Stimulated activated CD8-positive, alpha-beta memory T cell treated with anti-CD3 and anti-CD28 coated beads, Interleukin-15, amount 100 ng/mL, for 1 hour (primary cell): ENCODE data around the gene LRRC55.
"Not testable (repeated sequence)": the region's sequence is repeated elsewhere in the genome, so short reads cannot be mapped to it uniquely, and the experiment has no call there.

Experiments used
- DNase-seq: peaks from one replicate; pipeline ENCODE4 v3.0.0-alpha.2; 2020; ENCODE audit warnings: low read depth

Gene LRRC55

GRCh38 chr11:57161351-57161750, 20.4 kb upstream of the LRRC55 start:
- DNase-seq, result no peak

- DNase-seq, result no peak
Measured at GRCh38 chr11:57162179-57162898, 19.4 kb upstream of the LRRC55 start.

GRCh38 chr11:57163160-57163868, 18.4 kb upstream of the LRRC55 start:
- DNase-seq, result no peak

GRCh38 chr11:57164317-57164716, 17.4 kb upstream of the LRRC55 start:
- DNase-seq, result no peak

GRCh38 chr11:57167125-57167846, 14.5 kb upstream of the LRRC55 start:
- no peak for DNase-seq

GRCh38 chr11:57169732-57170313, 11.9 kb upstream of the LRRC55 start:
- not testable (repeated sequence) for DNase-seq

GRCh38 chr11:57172031-57172430, 9.7 kb upstream of the LRRC55 start:
- no peak for DNase-seq

GRCh38 chr11:57174656-57175055, 7.1 kb upstream of the LRRC55 start:
- DNase-seq, result no peak

GRCh38 chr11:57175478-57175877, 6.3 kb upstream of the LRRC55 start:
- DNase-seq, result no peak

- DNase-seq, result no peak
Measured at GRCh38 chr11:57178334-57178733, 3.4 kb upstream of the LRRC55 start.

GRCh38 chr11:57179681-57180080, 2.1 kb upstream of the LRRC55 start:
- no peak for DNase-seq

GRCh38 chr11:57180081-57180561, 1.6 kb upstream of the LRRC55 start:
- DNase-seq, result no peak

- DNase-seq, result no peak
Measured at GRCh38 chr11:57180964-57181363, 789 bp upstream of the LRRC55 start.

- DNase-seq, result no peak
Measured at GRCh38 chr11:57182896-57183295, 1.1 kb downstream of the LRRC55 start.

- no peak for DNase-seq
Measured at GRCh38 chr11:57190548-57190947, 8.8 kb downstream of the LRRC55 start.

- no peak for DNase-seq
Measured at GRCh38 chr11:57191311-57192219, 9.8 kb downstream of the LRRC55 start.

- no peak for DNase-seq
Measured at GRCh38 chr11:57192316-57192715, 10.6 kb downstream of the LRRC55 start.

GRCh38 chr11:57196596-57196995, 14.8 kb downstream of the LRRC55 start:
- DNase-seq, result no peak

GRCh38 chr11:57197762-57198161, 16.0 kb downstream of the LRRC55 start:
- DNase-seq, result no peak

- no peak for DNase-seq
Measured at GRCh38 chr11:57199330-57199729, 17.6 kb downstream of the LRRC55 start.

GRCh38 chr11:57200917-57201316, 19.2 kb downstream of the LRRC55 start:
- DNase-seq, result no peak
